ENCODE measurements around the gene GRK5.

Gene GRK5

DNA sequence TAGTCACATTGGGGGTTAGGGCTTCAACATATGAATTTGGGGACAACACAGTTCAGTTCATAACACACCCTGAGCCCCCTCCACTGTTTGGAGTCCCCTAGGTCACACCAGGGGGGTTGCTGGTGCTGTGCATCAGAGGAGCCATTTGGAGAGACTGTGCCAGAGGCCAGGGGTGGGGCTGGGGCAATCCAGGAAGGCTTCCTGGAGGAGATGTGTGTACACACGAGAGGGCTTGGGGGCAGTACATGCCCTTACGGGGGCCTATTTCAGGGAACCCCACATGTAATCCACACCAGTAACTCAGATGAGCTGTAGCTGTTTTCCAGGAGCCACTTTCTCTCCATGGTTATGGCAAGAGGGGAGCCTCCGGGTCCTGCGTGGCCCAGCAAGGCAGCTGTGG, 151.7 kb downstream of the GRK5 start:
- H3K4me1 ChIP-seq (ENCODE audit: control insufficient read depth in 1 of 2, insufficient read depth in 2 of 2, low read length in 2 of 2): peaks cover 45 to 48% of the 10 kb centered on the region in 2 donors
- H3K9ac ChIP-seq (ENCODE audit: low read depth in 1 of 2, low read length in 2 of 2): no peak overlapping the region
- no peak overlapping the region for H3K27ac ChIP-seq (ENCODE audit: low read depth, low read length)
- no peaks in the 10 kb centered on the region for H3K27me3 ChIP-seq (ENCODE audit: control insufficient read depth in 1 of 2, insufficient read depth in 2 of 2, low read length in 2 of 2)
- no peak overlapping the region for H3K4me3 ChIP-seq (ENCODE audit: low read depth in 1 of 2, low read length in 2 of 2)
- no peaks in the 10 kb centered on the region for H3K36me3 ChIP-seq (ENCODE audit: control insufficient read depth in 1 of 2, insufficient read depth in 2 of 2, low read length in 2 of 2)
- H3K9me3 ChIP-seq (ENCODE audit: control insufficient read depth in 1 of 2, low read length in 2 of 2): peaks cover 8% of the 10 kb centered on the region in 2 donors

DNA sequence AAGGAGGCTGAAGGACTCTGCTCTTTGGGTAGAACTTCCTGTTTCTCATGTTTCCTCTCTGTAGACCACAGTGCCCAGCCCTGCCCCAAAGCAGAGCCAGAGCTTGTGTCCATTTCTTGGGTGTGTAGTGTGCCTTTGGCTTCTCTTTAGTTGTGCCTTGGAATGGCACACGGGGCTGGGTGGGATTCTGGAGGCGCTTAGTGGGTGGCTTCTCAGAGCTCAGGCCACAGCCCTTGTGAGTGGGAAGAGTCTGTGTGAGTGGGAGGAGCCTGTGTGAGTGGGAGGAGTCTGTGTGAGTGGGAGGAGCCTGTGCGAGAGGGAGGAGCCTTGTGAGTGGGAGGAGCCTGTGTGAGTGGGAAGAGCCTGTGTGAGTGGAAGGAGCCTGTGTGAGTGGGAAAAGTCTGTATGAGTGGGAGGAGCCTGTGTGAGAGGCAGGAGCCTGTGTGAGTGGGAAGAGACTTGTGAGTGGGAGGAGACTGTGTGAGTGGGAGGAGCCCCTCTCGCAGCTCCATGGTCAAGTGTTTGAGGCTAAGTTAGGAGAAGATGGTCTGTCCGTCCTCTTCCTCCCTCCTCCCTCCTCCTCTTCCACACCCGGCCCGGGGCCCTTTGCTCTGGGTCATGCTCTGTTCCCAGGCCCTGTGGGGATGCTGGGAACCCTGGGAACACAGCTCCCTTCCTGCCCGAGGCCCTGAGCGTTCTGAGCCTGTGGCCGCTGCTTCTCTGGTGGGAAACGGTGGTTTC, 153.0 kb downstream of the GRK5 start:
- peaks cover 8% of the 10 kb centered on the region in 2 donors for H3K9me3 ChIP-seq (ENCODE audit: control insufficient read depth in 1 of 2, low read length in 2 of 2)
- H3K27ac ChIP-seq (ENCODE audit: low read depth, low read length): no peak overlapping the region
- H3K27me3 ChIP-seq (ENCODE audit: control insufficient read depth in 1 of 2, insufficient read depth in 2 of 2, low read length in 2 of 2): no peaks in the 10 kb centered on the region
- H3K4me3 ChIP-seq (ENCODE audit: low read depth in 1 of 2, low read length in 2 of 2): no peak overlapping the region
- no peak overlapping the region for H3K9ac ChIP-seq (ENCODE audit: low read depth in 1 of 2, low read length in 2 of 2)
- H3K4me1 ChIP-seq (ENCODE audit: control insufficient read depth in 1 of 2, insufficient read depth in 2 of 2, low read length in 2 of 2): peaks cover 45 to 48% of the 10 kb centered on the region in 2 donors
- peaks cover 0 to 3% of the 10 kb centered on the region in 2 donors for H3K36me3 ChIP-seq (ENCODE audit: control insufficient read depth in 1 of 2, insufficient read depth in 2 of 2, low read length in 2 of 2)

DNA sequence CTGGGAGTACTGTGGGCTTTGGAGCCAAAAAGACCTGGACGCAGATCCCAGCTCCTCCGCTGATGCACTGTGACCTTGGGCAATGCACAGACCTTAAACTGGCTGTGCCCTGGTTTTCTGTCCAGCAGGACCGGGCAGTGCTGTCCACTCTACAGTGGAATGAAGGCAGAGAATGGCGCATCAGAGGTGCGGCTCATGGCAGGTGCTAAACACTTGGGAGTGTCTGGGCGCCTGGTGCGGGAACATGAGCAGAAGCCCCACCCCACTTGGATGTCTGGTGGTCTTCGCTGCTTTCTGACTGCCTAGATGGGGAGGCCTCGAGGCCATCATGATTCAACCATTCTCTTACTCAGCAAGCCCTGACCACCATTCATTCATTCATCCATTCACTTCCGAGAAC, 153.7 kb downstream of the GRK5 start:
- Histone ChIP-seq H3K4me3 (ENCODE audit: low read depth in 1 of 2, low read length in 2 of 2) (no peak overlapping the region), H3K9ac (ENCODE audit: low read depth in 1 of 2, low read length in 2 of 2) (no peak overlapping the region), H3K27me3 (ENCODE audit: control insufficient read depth in 1 of 2, insufficient read depth in 2 of 2, low read length in 2 of 2) (no peaks in the 10 kb centered on the region), H3K36me3 (ENCODE audit: control insufficient read depth in 1 of 2, insufficient read depth in 2 of 2, low read length in 2 of 2) (peaks cover 0 to 10% of the 10 kb centered on the region in 2 donors), H3K9me3 (ENCODE audit: control insufficient read depth in 1 of 2, low read length in 2 of 2) (peaks cover 3 to 5% of the 10 kb centered on the region in 2 donors), H3K4me1 (ENCODE audit: control insufficient read depth in 1 of 2, insufficient read depth in 2 of 2, low read length in 2 of 2) (peaks cover 45 to 48% of the 10 kb centered on the region in 2 donors), H3K27ac (ENCODE audit: low read depth, low read length) (no peak overlapping the region)

DNA sequence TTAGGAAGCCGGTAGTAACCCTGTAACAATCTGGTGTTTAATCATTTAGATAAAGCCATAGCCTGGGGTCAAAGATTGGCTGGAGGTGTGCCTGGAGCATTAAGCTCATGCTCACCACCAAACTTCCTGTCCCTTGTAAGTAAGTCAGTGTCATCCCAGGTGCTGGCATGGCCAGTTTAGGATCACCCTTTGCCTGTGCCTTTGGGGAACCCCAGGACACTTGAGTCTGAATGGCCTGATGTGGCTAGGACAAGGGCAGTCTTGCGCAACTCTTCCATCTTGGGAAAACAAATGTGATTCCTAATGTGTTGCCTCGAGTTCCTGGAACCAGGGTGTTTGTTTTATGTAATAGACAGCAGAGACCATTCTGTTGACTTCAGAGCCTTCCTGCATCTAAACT, 154.8 kb downstream of the GRK5 start:
- Histone ChIP-seq H3K27ac (ENCODE audit: low read depth, low read length) (no peak overlapping the region), H3K4me3 (ENCODE audit: low read depth in 1 of 2, low read length in 2 of 2) (no peak overlapping the region), H3K27me3 (ENCODE audit: control insufficient read depth in 1 of 2, insufficient read depth in 2 of 2, low read length in 2 of 2) (no peaks in the 10 kb centered on the region), H3K9ac (ENCODE audit: low read depth in 1 of 2, low read length in 2 of 2) (peak overlapping the region in 1 of 2 donors; percentile 5), H3K9me3 (ENCODE audit: control insufficient read depth in 1 of 2, low read length in 2 of 2) (no peaks in the 10 kb centered on the region), H3K4me1 (ENCODE audit: control insufficient read depth in 1 of 2, insufficient read depth in 2 of 2, low read length in 2 of 2) (peaks cover 41 to 47% of the 10 kb centered on the region in 2 donors), H3K36me3 (ENCODE audit: control insufficient read depth in 1 of 2, insufficient read depth in 2 of 2, low read length in 2 of 2) (peaks cover 0 to 10% of the 10 kb centered on the region in 2 donors)

DNA sequence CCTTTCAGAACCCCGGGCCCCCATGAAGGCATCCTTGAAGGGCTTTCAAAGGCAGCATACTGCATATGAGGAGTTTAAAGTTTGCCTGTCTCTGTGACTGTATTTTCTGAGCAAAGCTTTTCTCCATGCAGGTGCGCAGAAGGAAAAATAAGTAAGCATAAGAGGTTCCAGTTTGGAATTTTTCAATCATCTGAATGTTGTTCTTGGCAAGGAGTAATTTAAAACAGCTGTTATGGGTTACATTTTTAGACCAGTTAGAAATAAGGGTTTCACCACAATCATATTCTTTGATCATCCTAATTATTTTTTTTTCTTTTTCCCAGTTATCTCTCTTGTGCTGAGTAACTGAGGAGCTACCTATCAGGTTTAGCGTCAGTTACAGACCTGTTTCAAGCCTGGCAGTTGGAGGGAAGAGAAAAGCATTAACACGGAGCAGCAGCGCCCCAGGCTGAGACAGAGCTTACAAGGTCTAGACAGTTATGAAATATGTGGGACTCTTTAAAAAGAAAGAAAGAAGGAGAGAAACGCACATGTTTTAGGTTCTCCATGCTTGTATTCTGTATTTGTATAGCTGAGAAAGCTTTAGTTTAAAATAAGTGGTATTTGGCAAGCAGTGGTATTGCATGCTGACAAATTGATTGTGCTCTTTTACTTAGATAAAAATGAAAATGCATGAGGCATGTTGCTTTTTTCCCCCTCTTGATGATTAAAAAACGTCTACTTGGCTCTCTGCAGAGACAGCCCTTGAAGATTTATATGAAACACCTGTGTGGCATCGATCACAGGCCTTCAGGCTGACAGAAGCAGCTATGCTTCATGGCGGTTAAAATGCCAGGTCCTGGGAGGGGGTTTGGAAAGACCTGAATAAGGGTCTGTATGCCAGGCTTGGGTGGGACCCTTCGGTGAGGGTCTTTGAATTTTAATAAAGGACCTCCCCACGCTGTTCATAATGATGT, 157.6 kb downstream of the GRK5 start:
- H3K36me3 ChIP-seq (ENCODE audit: control insufficient read depth in 1 of 2, insufficient read depth in 2 of 2, low read length in 2 of 2): peaks cover 0 to 10% of the 10 kb centered on the region in 2 donors
- H3K27ac ChIP-seq (ENCODE audit: low read depth, low read length): no peak overlapping the region
- H3K9ac ChIP-seq (ENCODE audit: low read depth in 1 of 2, low read length in 2 of 2): no peak overlapping the region
- no peak overlapping the region for H3K4me3 ChIP-seq (ENCODE audit: low read depth in 1 of 2, low read length in 2 of 2)
- peaks cover 42 to 47% of the 10 kb centered on the region in 2 donors for H3K4me1 ChIP-seq (ENCODE audit: control insufficient read depth in 1 of 2, insufficient read depth in 2 of 2, low read length in 2 of 2)
- no peaks in the 10 kb centered on the region for H3K9me3 ChIP-seq (ENCODE audit: control insufficient read depth in 1 of 2, low read length in 2 of 2)
- H3K27me3 ChIP-seq (ENCODE audit: control insufficient read depth in 1 of 2, insufficient read depth in 2 of 2, low read length in 2 of 2): no peaks in the 10 kb centered on the region

DNA sequence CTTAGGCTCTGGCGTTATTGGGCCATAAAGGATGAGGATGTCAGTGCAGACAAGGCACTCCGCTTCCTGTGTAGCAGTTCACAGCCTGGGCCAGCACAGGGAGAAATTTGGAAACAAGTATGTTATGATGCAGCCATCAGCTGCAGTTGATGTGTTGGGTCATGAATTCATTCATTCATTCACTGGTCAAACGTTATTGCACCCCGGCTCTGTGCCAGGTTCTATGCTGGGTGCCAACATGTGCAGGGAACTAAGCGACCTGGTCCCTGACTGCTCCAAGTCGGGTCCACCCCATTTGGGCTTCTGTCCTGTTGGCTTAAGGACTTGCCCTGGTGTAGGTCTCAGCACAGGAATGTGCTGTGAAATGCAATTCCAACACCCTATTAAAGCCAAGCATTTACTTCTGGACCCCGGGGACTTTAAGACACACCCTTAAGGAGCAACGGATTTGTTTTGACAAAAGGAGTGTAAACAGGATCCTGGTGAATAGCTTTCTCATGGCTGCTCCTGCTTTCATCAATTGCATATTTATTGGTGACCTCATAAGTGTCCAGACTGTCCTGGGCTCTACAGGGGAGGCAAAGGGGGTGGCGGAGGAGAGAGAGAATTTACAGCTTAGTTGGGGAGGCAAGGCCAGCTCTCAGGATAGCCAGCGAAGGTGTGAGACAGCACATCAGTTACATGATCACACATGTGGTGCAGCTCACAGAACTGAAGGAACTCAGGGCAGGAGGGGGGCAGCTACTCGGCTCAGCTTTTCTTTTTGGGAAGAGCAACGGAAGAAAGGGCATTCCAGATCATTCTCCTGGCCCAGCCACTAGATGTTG, 158.6 kb downstream of the GRK5 start:
- H3K4me1 ChIP-seq (ENCODE audit: control insufficient read depth in 1 of 2, insufficient read depth in 2 of 2, low read length in 2 of 2): peaks cover 37 to 44% of the 10 kb centered on the region in 2 donors
- H3K27me3 ChIP-seq (ENCODE audit: control insufficient read depth in 1 of 2, insufficient read depth in 2 of 2, low read length in 2 of 2): no peaks in the 10 kb centered on the region
- no peaks in the 10 kb centered on the region for H3K9me3 ChIP-seq (ENCODE audit: control insufficient read depth in 1 of 2, low read length in 2 of 2)
- no peak overlapping the region for H3K27ac ChIP-seq (ENCODE audit: low read depth, low read length)
- no peak overlapping the region for H3K4me3 ChIP-seq (ENCODE audit: low read depth in 1 of 2, low read length in 2 of 2)
- H3K36me3 ChIP-seq (ENCODE audit: control insufficient read depth in 1 of 2, insufficient read depth in 2 of 2, low read length in 2 of 2): peaks cover 0 to 10% of the 10 kb centered on the region in 2 donors
- H3K9ac ChIP-seq (ENCODE audit: low read depth in 1 of 2, low read length in 2 of 2): no peak overlapping the region

DNA sequence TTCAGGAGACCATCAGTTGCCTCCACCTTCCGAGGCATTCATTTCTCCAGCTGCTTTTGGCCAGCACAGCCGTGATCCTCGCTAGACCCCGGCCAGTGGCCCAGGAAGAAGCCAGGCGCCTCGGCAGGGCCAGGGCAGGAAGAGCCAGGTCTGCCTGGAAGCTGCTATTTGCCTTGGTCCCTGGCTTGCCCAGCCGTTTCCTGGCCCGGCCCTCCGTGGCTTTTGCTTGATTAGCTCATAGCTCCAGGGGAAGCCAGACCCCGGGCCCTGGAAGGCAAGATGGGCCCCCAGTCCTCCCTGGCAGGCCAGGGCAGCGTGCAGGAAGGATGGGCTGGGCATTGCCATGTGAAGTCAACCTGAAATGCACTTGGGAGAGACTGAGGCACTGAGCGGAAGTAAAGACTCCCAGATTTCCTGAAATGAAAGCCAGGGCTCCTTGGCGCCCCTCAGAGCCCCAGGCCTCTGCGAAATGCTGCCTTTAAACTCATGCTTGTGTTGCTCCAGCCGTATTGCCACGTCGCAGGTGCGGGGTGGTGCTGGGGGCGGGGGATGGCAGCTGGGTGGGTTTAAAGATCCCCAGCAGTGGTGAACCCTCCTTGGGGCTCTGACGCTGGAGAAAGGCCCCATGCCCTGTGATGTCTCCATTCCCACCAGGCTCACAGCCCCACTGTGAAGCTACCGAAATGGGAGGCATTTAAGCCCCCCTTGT, 160.6 kb downstream of the GRK5 start:
- Histone ChIP-seq H3K9ac (ENCODE audit: low read depth in 1 of 2, low read length in 2 of 2) (no peak overlapping the region), H3K27ac (ENCODE audit: low read depth, low read length) (no peak overlapping the region), H3K4me3 (ENCODE audit: low read depth in 1 of 2, low read length in 2 of 2) (no peak overlapping the region), H3K36me3 (ENCODE audit: control insufficient read depth in 1 of 2, insufficient read depth in 2 of 2, low read length in 2 of 2) (peaks cover 0 to 10% of the 10 kb centered on the region in 2 donors), H3K9me3 (ENCODE audit: control insufficient read depth in 1 of 2, low read length in 2 of 2) (no peaks in the 10 kb centered on the region), H3K4me1 (ENCODE audit: control insufficient read depth in 1 of 2, insufficient read depth in 2 of 2, low read length in 2 of 2) (peaks cover 21 to 30% of the 10 kb centered on the region in 2 donors), H3K27me3 (ENCODE audit: control insufficient read depth in 1 of 2, insufficient read depth in 2 of 2, low read length in 2 of 2) (no peaks in the 10 kb centered on the region)

DNA sequence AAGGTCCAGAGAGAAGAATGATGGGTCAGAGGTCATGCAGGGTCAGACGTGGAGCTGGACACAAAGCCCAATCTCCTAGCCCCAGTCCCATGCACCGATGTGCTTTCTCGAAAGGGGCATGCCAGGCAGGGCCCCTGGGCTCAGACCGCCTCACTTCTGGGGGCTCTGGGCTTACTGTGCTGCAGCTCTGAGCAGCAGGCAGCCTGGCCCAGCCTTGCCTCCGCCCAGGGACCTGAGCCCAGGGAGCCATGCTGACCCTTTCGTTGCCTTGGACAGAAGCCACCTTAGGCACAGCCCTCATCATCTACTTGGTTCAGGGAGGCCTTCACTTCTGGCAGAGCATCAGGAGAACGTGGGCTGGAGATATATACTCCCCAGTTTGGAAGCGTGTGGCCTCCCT, 161.2 kb downstream of the GRK5 start:
- H3K27ac ChIP-seq (ENCODE audit: low read depth, low read length): no peak overlapping the region
- no peaks in the 10 kb centered on the region for H3K27me3 ChIP-seq (ENCODE audit: control insufficient read depth in 1 of 2, insufficient read depth in 2 of 2, low read length in 2 of 2)
- H3K4me1 ChIP-seq (ENCODE audit: control insufficient read depth in 1 of 2, insufficient read depth in 2 of 2, low read length in 2 of 2): peaks cover 16 to 24% of the 10 kb centered on the region in 2 donors
- H3K4me3 ChIP-seq (ENCODE audit: low read depth in 1 of 2, low read length in 2 of 2): no peak overlapping the region
- no peaks in the 10 kb centered on the region for H3K9me3 ChIP-seq (ENCODE audit: control insufficient read depth in 1 of 2, low read length in 2 of 2)
- peaks cover 0 to 10% of the 10 kb centered on the region in 2 donors for H3K36me3 ChIP-seq (ENCODE audit: control insufficient read depth in 1 of 2, insufficient read depth in 2 of 2, low read length in 2 of 2)
- H3K9ac ChIP-seq (ENCODE audit: low read depth in 1 of 2, low read length in 2 of 2): no peak overlapping the region
